Measurements from ENCODE around the gene MROH9.
"Not testable (repeated sequence)": the region's sequence is repeated elsewhere in the genome, so short reads cannot be mapped to it uniquely, and the experiment has no call there.

MROH9 gene, protein sequence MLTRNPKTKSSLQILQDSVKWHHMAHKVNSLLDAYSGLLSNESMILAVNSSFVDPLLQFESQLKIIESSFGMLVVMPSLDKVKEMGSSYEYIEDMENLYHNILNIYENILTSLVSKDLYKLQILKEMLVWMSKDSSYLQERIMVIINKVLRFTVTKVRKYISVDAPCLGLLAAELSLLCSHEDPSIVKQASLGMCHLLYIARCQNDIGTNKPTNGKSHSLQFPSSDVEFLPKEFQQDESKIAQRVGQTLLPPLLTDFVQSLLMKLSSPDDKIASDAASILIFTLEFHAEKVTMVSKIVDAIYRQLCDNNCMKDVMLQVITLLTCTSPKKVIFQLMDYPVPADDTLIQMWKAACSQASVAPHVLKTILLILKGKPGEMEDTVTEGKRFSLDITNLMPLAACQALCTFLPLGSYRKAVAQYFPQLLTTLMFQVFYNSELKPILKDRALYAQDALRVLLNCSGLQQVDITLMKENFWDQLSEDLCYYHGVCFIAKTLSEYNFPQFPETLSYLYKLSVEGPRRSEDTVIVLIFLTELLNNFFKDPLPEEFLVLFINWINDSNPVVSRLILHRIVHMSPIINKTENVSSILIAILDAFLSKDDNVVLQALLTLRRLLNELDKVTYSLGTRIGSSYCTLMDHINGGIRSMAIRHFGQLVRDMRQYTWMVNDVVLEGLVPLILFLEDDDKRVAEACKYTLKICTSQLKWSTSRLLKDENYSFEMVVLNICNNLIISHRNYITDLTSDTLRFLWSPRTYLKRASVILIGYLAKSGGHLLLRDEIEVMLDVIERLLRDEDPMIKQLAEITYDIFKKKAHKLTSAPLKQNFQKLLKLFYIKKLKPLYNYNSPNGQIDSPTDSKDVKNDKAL
- total RNA-seq = 0 reads per million in 4 experiments

DNA sequence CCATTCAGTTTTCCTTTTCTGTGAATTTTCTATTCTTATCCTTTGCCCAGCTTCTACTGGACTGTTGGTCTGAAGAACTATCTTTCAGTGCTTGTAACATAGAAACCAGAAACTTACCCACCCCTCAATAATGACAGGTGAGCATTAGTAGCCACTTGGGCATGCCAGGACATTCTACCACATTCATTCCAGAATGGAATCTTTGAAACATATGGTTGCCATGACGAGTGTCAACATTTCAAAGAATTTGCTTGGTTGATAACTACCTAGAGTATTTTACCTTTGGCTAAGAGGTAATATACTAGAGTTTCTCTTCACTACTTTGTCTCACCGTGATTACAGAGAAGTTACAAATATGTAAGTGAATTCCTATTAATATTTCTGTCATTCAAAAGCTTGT lies at the start of gene MROH9:
MROH9 (plus strand) TSS at position 304 of the 400 bp plus-strand sequence. CDS start 10,023 bp downstream, outside the sequence.
- DNase-seq = no peak

DNA sequence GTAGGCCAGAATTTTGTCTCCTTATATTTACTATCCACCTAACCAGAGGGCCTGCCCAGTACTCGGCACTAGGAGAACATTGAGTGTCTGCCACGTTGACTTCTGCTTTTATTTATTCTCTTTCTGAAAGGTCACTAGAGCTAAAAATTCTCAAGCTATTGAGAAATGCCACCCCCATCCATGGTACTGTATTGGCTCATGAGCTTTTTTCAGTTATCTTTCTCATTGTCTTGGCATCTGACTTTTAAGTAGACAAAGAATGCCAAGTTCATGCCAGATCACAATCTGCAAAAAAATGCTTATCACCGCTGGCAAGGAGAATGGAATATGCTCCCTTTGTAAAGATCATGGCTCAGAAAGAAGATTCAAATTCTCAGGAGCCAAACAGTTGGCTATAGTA lies 49.8 kb upstream of the MROH9 start:
- no peak for DNase-seq

DNA sequence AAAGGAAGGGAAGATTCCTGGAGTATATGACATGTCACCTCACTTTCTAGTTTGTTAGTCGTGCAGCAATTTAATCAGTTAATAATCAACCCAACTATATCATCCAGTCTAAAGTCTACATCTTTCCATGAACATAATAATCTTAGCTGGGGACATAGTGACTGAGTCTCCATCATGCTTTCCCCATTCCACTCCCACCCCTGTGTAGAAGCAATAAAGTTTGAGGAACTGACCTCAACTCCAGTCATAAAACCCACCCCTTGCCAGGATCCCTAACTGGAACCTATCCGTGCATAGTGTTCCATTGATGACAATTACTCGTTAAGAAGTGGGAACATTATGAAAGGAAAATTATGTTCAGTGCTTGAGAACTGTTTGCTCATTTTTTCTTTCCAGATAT lies 48.9 kb upstream of the MROH9 start:
- DNase-seq = no peak

- DNase-seq = no peak
These were observed 47.6 kb upstream of the MROH9 start for GRCh38 chr1:170887726-170888125.

DNA sequence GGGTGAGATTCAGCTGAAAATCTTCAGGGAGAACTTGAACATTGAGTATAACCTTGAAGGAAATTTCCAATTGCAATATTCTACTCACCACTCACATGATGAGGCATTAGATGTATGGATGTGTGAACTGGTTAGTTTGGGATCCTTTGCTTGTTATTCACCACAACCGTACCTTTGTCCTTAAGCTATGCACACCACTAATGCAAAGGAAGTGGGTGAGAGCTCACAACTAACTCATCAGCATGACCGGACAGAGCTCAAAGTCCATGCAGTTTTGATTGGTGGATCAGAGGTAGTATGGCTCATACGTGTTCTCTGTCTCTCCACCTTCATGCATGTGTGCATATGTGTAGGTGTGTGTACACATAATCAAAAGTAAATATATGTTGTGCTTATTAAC lies 43.5 kb upstream of the MROH9 start:
- no peak for DNase-seq

DNA sequence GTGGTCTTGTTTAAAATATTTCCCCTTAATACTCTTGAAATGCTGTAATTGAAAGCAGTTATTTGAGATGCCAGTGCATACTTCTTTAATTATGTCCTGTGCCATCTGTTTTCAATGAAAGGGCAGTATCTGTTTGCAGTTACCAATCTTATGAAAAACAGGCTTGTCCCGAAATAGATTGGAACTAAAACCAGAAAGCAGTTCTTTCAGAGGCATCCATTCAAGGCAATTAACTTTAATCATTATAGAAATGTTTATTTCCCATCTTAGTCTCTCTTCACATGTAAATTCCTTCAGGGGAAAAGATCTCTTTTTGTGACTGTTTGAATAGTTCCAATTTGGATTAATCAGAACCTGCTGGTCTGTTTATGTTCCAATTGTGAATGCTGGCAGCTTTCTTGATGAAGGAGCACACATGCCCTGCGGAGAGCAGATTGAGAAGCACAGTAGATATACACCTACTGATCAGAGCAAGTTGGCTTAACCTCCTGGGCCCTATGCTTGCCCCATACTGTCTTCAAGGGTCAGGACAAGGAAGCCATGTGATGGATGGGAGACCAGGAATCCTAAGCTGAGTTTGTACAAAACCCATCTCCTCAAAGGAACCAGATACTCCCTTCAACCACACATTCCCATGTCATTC lies 41.6 kb upstream of the MROH9 start:
- DNase-seq = no peak

DNA sequence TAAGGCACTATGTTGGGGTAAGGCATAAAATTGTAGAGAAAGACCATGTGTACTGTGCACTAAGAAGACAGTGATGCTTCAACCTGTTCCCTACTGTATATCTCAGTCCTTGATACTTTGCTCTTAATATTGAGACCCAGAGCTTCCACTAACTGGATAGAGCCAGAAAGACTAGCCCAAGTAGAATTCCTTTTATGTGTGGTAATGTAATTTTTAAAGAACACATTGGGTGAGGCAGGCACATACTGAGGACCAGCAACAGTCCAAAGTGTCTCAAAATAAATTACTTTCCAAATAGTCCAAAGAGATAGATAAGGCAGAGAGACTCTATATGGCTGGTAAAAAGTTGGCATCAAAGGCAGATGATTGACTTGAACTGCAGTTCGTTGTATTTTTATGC lies 31.4 kb upstream of the MROH9 start:
- DNase-seq = no peak

- DNase-seq = no peak
These were observed 26.4 kb upstream of the MROH9 start for GRCh38 chr1:170908942-170909341.

DNA sequence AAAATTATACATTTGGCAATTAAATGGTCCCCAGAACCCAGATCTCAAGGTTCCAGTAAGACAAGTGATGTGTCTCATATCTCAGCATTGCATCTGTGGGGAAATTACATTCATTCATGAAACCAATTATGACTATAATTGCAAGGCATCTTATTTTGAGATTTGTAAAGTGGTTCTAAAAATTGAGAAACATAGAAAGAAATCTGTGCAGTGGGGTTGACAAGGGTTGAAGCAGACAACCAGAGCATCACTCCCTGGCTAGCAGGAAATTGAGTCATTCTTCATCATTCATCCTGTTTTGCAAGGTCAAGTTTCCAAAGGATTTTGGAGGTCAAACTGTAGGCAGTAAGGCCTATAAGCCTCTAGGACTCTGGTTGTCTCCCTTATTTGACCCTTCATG lies 25.1 kb upstream of the MROH9 start:
- DNase-seq = no peak

GRCh38 chr1:170917373-170917772 lies 18.0 kb upstream of the MROH9 start:
- DNase-seq = no peak

- not testable (repeated sequence) for DNase-seq
These were observed 10.7 kb upstream of the MROH9 start for GRCh38 chr1:170924656-170925055.

DNA sequence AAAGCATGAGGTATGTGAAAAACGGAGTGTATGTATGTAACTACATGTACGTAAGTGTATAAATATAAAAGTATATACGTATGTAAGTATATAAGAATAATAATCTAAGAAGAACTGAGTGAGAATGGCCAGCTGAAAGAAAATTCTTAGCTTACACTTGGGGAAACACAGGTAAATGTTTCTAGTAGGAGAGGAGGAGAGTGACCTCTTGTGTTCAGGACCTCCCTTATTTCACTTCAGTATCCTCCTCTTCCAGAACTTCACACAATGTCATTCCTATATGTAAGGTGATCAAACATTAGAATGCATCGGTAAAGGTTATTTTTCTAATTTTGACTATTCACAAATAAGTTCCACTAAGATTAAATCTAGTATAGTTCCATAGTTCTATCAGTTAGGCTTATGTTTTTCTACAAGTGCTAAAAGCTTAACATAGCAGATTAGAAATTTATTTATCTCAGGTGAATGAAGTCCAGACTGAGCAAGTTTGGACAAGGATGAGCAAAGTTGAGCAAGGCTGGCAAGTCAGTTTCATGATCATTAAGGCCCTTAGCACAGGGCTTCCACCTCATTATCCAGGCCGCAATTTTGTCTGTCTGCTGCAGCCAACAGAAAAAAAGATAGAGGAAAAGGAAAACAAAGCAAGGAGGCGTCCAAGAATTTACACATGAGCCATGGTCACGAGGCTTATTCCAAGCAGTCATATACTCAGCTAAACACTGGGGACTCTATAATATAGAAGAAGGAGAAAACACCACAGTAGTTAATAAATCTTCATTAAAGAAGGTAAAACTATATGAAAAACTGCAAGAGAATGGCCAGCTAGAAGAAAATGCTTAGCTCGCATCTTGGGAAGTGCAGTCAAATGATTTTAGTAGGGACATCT lies 7.1 kb upstream of the MROH9 start:
- DNase-seq = no peak

DNA sequence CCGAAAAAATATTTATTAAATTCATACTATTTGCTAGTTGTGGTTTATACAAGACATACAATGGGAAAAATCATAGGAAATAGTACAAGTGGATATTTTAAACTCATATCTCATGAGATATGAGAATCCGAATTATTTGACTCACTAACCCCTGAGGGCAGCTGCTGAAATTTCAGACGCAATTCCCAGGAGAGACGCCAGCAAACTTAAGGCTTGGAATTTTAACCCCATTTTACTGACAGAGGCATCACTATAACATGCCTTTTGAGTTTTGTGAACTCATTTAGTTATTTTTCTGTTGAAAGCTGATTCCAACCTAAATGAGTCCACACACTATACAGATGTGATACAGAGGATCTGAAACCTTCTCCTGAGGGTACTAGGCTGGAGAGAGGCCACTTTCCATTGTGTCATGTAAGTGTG lies 5.9 kb upstream of the MROH9 start:
- no peak for DNase-seq

DNA sequence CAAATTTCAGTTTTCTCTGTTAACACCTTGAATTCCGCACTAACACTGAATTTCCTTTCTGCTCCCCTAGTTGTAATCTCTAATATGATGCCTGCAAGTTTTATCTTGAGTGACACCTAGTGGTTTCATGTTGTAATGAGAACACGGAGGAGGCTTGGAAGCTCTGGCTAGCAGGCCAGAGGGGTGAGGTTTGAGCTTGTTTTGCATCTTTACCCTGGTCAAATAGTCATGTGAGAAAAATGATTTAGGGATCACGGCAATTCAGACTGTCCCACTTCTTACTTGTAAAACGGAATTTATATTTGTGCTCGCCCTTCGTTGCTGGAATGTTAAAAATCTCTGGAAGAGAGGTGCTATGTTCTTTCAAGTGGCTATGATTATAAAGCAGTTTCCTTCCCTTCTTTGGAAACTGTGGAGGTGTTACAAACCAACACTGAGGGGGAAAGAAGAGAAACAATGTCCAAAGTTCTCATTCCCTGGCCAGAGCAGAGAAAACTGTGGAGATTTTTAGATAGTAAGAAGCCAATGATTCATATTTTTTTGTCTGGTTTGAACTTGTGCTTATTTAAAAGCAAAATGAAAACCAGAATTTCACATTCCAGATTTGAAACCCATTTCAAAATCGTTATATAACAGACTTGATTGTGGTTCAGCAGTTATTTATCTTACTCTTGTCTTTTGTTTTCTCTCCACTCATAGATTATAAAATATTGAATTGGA lies 5.3 kb upstream of the MROH9 start:
- no peak for DNase-seq

DNA sequence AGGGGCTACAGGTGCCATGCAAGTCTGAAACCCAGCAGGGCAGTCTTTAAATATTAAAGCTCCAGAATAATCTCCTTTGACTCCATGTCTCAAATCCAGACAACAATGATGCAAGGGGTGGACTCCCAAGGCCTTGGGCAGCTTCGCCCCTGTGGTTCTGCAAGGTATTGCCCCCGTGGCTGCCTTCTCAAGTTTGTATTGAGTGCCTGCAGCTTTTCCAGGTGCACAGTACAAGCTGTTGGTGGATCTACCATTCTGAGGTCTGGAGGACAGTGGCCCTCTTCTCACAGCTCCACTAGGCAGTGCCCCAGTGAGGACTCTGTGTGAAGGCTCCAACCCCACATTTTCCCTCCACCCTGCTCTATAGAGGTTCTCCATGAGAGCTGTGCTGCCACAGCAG lies 3.7 kb upstream of the MROH9 start:
- no peak for DNase-seq

DNA sequence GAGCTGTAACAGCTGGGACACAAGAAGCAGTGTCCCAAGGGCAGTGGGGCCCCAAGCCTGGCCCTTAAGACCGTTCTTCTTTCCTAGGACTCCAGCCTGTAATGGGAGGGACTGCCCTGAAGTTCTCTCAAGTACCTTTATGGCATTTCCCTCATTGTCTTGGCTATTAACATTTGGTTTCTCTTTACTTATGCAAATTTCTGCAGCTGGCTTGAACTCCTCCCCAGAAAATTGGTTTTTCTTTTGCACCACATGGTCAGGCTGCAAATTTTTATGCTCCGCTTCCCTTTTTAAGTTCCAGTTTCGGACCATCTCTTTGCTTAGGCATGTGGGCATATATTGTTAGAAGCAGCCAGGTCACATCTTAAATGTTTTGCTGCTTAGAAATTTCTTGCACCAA lies 3.1 kb upstream of the MROH9 start:
- no peak for DNase-seq

DNA sequence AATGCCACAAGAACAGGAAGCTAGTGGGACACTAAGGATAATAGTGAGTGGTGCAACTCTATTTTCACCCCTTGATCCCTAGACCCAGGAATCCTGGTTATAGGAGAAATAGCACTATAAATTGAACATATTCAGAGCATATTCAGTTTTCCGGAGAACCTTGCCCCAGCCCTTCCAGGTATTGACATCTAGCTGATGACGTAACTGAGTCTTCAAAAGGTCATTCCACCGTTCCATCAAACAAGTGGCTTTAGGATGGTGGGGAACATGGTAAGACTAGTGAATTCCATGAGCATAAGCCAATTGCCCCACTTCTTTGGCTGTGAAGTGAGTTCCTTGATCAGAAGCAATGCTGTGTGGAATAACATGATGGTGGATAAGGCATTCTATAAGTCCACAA lies 2.9 kb downstream of the MROH9 start:
- no peak for DNase-seq

GRCh38 chr1:170939476-170939875 lies 4.1 kb downstream of the MROH9 start:
- no peak for DNase-seq

DNA sequence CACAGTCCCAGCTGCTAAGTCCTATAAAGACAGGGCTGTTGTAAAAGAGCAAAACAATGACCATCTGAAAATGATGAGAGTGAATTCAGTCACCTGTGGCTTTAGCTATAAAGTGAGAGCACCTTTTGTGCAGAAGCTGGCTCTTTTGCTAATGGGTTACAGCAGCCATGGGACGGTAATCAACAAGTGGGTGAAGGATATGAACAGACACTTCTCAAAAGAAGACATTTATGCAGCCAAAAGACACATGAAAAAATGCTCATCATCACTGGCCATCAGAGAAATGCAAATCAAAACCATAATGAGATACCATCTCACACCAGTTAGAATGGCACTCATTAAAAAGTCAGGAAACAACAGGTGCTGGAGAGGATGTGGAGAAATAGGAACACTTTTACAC lies 16.4 kb downstream of the MROH9 start:
- DNase-seq = not testable (repeated sequence)

GRCh38 chr1:170959385-170959784 lies 24.1 kb downstream of the MROH9 start:
- DNase-seq = no peak

DNA sequence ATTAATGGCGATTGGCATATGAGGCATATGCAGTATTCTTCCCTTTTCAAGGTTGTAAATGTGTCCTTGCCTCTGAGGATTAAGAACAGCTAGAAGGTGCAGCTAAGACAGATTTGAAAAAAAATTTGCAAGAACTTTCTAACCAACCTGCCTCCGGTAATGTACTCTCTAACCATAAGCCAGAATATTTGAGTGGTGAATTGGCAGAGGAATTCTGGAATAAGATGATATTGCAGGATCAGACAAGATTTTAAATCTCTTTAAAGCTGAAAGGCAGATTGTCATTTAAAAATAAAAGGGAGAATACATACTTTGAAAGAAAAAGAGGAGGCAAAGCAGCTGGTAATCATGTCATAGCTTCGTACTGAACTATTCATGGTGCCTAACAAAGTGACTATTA lies 29.2 kb downstream of the MROH9 start:
- DNase-seq = no peak

Data from effector CD8-positive, alpha-beta T cell (primary cell).